ENCODE measurements around the gene C17orf75.

C17orf75 gene

GRCh38 chr17:32386844-32387243 is 44.9 kb upstream of the C17orf75 start:
- Histone ChIP-seq H3K4me3 (ENCODE audit: low read depth, low read length) (no peak overlapping the region), H3K4me1 (ENCODE audit: control insufficient read depth, insufficient read depth, low read length) (no peaks in the 10 kb centered on the region), H3K27ac (ENCODE audit: extremely low read depth, low read depth, low read length) (no peak overlapping the region), H3K36me3 (ENCODE audit: control insufficient read depth in 2 of 2, insufficient read depth in 1 of 2, low read length in 2 of 2) (peaks cover 8 to 11% of the 10 kb centered on the region in 2 experiments), H3K9me3 (ENCODE audit: control insufficient read depth, insufficient read depth, low read depth, low read length) (no peaks in the 10 kb centered on the region)
- no peak for TF ChIP-seq ZBTB17 (tag by site-specific recombination; IDR thresholded peaks at IDR 0.05)
- TF ChIP-seq SCRT1 (tag by site-specific recombination; IDR thresholded peaks at IDR 0.05; ENCODE audit: borderline replicate concordance), result no peak
- no peak for TF ChIP-seq ZNF530 (tag by site-specific recombination; IDR thresholded peaks at IDR 0.05; ENCODE audit: low read depth)
- no peak for TF ChIP-seq ZNF19 (tag by site-specific recombination; IDR thresholded peaks at IDR 0.05; ENCODE audit: low read depth)
- no peak for TF ChIP-seq ZNF324 (tag by site-specific recombination; IDR thresholded peaks at IDR 0.05)
- no peak for TF ChIP-seq ZNF184 (tag by site-specific recombination; IDR thresholded peaks at IDR 0.05)
- no peak for TF ChIP-seq KLF9 (tag by site-specific recombination; IDR thresholded peaks at IDR 0.05; ENCODE audit: low read depth)
- no peak for TF ChIP-seq ZNF394 (tag by site-specific recombination; IDR thresholded peaks at IDR 0.05; ENCODE audit: borderline replicate concordance)
- TF ChIP-seq HOXC10 (CRISPR knock-in tag; IDR thresholded peaks at IDR 0.05), result no peak
- no peak for TF ChIP-seq MEIS1 (CRISPR knock-in tag; IDR thresholded peaks at IDR 0.05; ENCODE audit: borderline replicate concordance)
- no peak for TF ChIP-seq FEZF1 (tag by site-specific recombination; IDR thresholded peaks at IDR 0.05)
- TF ChIP-seq HOXD13 (CRISPR knock-in tag; IDR thresholded peaks at IDR 0.05; ENCODE audit: borderline replicate concordance), result no peak
- TF ChIP-seq ZNF792 (tag by site-specific recombination; IDR thresholded peaks at IDR 0.05), result no peak
- no peak for TF ChIP-seq ZNF37A (tag by site-specific recombination; IDR thresholded peaks at IDR 0.05)
- no peak for TF ChIP-seq KLF16 (tag by site-specific recombination; IDR thresholded peaks at IDR 0.05)
- no peak for TF ChIP-seq ZNF138 (tag by site-specific recombination; IDR thresholded peaks at IDR 0.05; ENCODE audit: borderline replicate concordance)
- ChIA-PET CTCF (interaction anchor here (0.6 kb wide), 2 partner anchors 42 to 147 kb away, joined by 3 read pairs; no protein-coding TSS in a partner anchor), POLR2A (no interaction called here)

GRCh38 chr17:32385971-32386370 is 44.0 kb upstream of the C17orf75 start:
- Histone ChIP-seq H3K4me1 (ENCODE audit: control insufficient read depth, insufficient read depth, low read length) (no peaks in the 10 kb centered on the region), H3K36me3 (ENCODE audit: control insufficient read depth in 2 of 2, insufficient read depth in 1 of 2, low read length in 2 of 2) (peaks cover 16 to 19% of the 10 kb centered on the region in 2 experiments), H3K27ac (ENCODE audit: extremely low read depth, low read depth, low read length) (no peak overlapping the region), H3K4me3 (ENCODE audit: low read depth, low read length) (no peak overlapping the region), H3K9me3 (ENCODE audit: control insufficient read depth, insufficient read depth, low read depth, low read length) (no peaks in the 10 kb centered on the region)
- ChIA-PET POLR2A (interaction anchor here (0.5 to 0.6 kb wide), 2 partner anchors 21 to 32 kb away, joined by 3 to 5 read pairs; no protein-coding TSS in a partner anchor), CTCF (interaction anchor here (0.6 to 0.7 kb wide), 2 partner anchors 58 to 147 kb away, joined by 3 to 4 read pairs; partner anchors contain the start of gene PSMD11)
- no peak for TF ChIP-seq ZNF24 (tag by site-specific recombination; IDR thresholded peaks at IDR 0.05)
- TF ChIP-seq KLF8 (tag by site-specific recombination; IDR thresholded peaks at IDR 0.05), result no peak
- TF ChIP-seq OSR2 (tag by site-specific recombination; IDR thresholded peaks at IDR 0.05), result no peak
- TF ChIP-seq KLF9 (tag by site-specific recombination; IDR thresholded peaks at IDR 0.05; ENCODE audit: low read depth), result no peak
- no peak for TF ChIP-seq GFI1B (tag by site-specific recombination; IDR thresholded peaks at IDR 0.05)
- no peak for TF ChIP-seq ZNF555 (tag by site-specific recombination; conservative IDR thresholded peaks at IDR 0.05)
- no peak for TF ChIP-seq ZNF776 (tag by site-specific recombination; IDR thresholded peaks at IDR 0.05; ENCODE audit: borderline replicate concordance)
- TF ChIP-seq ZNF23 (tag by site-specific recombination; IDR thresholded peaks at IDR 0.05; ENCODE audit: borderline replicate concordance), result no peak
- no peak for TF ChIP-seq ZNF670 (tag by site-specific recombination; IDR thresholded peaks at IDR 0.05; ENCODE audit: low read depth)
- TF ChIP-seq ZNF335 (tag by site-specific recombination; conservative IDR thresholded peaks at IDR 0.05), result no peak
- TF ChIP-seq ZNF544 (tag by site-specific recombination; IDR thresholded peaks at IDR 0.05), result no peak
- TF ChIP-seq ZNF529 (tag by site-specific recombination; IDR thresholded peaks at IDR 0.05; ENCODE audit: insufficient replicate concordance), result no peak
- TF ChIP-seq ZBTB6 (tag by site-specific recombination; IDR thresholded peaks at IDR 0.05), result no peak
- no peak for TF ChIP-seq ZNF362 (tag by site-specific recombination; IDR thresholded peaks at IDR 0.05)
- no peak for TF ChIP-seq ZNF404 (tag by site-specific recombination; IDR thresholded peaks at IDR 0.05)
- TF ChIP-seq HIC1 (tag by site-specific recombination; IDR thresholded peaks at IDR 0.05), result no peak
- no peak for TF ChIP-seq ZNF221 (tag by site-specific recombination; IDR thresholded peaks at IDR 0.05; ENCODE audit: borderline replicate concordance)
- no peak for TF ChIP-seq ZNF596 (tag by site-specific recombination; IDR thresholded peaks at IDR 0.05)
- TF ChIP-seq ZNF157 (tag by site-specific recombination; IDR thresholded peaks at IDR 0.05), result no peak

Measured in HEK293 (cell line).